ENCODE data around the gene ISOC2.
"Not testable (repeated sequence)": the region's sequence is repeated elsewhere in the genome, so short reads cannot be mapped to it uniquely, and the experiment has no call there.

Gene ISOC2

DNA sequence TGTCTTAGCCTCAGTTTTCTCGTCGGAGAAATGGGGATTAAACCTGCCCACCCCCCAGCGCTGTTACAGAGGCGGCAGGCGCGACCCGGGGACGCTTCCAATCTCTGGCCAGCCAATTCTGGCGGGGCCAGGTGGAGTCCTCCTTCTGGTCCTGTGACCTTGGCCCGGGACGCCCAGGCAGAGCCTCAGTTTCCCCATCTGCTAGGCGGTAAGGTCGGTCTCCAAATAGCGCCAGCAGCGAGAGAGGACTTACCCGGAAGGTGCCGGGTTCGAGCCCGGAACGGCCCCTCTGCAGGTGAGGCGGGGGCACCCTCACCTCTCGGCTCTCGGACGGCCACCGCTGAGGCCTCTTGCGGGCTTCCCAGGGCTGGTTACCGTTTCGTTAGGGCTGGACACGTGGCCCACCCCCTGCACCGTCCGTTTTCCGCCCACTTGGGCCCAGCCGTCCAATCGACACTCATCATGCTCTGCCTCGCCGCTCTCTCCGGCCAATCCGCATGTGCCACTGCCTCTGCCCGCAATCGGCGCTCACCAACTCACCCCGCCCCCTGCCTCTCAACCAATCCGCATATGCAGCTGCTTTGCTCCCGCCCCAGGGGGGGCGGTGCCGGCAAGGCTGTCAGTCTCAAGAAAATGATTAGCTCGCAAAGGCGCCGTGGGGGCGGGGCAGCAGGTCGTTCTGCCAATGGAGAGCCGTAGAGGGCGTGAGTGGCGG lies at the start of gene ISOC2:
ISOC2 (minus strand) TSS at position 384 of the 715 bp plus-strand sequence. CDS start 5,156 bp downstream, outside the sequence.
- peak; percentile 100 for DNase-seq (ENCODE audit: low spot score)

- DNase-seq (ENCODE audit: low spot score), result peak; percentile 32
Observed at GRCh38 chr19:55508120-55508519, 46.7 kb upstream of the ISOC2 start.

DNA sequence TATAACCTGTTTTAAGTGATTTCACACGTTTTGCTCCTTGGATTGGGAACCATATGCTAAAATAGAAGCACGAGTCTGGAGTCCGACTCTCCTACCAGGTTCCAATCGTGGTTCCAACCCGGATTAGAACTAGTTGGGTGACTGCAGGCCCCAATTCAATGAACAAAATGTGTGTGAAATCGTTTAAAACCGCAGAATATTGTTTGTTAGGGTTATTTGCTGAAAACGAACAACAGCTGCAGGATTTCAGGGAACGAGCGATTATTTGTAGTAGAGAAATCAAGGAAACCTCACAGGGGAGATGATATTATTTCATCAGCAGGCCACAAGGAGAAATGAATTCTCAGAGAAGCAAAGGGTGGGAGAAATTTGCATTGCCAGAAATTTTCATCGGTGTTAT lies 43.5 kb upstream of the ISOC2 start:
- no peak for DNase-seq (ENCODE audit: low spot score)

DNA sequence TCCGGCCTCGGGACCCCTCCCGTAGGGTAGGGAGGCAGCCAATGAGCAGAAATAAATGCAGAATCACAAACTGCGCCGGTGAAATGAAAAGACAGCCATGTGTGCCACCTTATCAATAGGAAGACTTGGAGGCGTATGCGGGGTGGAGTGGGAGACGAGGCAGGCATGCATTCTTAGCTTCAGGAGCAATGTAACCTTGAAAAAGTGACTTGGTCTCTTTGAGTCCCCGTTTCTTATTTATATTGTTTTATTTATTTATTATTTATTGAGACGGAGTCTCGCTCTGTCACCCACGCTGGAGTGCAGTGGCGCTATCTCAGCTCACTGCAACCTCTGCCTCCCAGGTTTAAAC lies 42.8 kb upstream of the ISOC2 start:
- DNase-seq (ENCODE audit: low spot score), result no peak

GRCh38 chr19:55503502-55504251 lies 42.2 kb upstream of the ISOC2 start:
- peak; percentile 76 for DNase-seq (ENCODE audit: low spot score)

GRCh38 chr19:55503157-55503501 lies 41.7 kb upstream of the ISOC2 start:
- DNase-seq (ENCODE audit: low spot score), result no peak

DNA sequence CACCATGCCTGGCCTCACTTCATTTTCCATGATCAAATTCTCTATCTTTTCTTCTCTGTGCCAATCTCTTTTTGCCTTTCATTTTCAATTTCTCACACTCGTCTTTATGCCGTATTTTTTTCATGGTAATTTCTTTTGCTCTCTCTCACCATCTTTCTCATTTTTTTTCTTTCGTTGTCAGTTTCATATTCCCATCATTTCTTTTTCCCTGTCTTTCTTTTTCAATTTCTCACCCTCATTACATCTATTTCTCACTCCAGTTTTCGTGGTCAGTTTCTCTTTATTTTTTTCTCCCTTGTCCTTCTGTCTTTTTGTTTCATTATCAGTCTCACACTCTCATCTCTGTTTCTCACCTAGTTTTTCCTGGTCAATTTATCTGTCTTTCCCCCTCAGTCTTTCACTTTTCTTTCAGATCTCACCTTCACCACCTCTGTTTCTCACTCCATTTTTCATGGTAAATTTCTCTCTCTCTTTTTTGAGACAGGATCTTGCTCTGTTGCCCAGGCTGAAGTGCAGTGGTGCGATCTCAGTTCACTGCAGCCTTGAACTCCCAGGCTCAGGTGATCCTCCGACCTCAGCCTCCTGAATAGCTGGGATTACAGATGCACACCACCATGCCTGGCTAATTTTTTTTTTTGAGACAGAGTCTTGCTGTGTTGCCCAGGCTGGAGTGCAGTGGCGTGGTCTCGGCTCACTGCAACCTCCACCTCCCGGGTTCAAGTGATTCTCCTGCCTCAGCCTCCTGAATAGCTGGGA lies 40.9 kb upstream of the ISOC2 start:
- no peak for DNase-seq (ENCODE audit: low spot score)

DNA sequence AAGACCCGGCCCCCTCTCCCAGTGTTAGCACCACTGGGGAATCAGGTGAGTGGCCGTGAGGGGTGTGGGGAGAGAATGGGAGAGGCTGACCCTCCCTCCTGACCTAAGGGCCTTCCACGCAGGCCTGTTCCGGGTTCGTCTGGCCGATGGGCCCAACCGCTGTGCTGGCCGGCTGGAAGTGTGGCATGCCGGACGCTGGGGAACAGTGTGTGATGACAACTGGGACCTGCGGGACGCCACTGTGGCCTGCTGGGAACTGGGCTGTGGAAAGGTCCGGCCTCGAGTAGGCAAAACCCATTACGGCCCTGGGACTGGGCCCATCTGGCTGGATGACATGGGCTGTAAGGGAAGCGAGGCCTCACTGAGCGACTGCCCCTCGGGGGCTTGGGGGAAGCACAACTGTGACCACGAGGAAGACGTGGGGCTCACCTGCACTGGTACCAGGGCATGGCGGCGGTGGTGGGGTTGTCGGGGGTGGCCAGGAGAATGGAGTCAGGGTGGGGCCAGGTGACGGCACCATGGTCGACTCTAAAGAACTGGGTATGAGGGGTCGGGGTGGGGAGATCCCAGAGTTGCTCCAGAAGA lies 39.0 kb upstream of the ISOC2 start:
- DNase-seq (ENCODE audit: low spot score), result no peak

- DNase-seq (ENCODE audit: low spot score), result no peak
Observed at GRCh38 chr19:55498246-55498840, 36.9 kb upstream of the ISOC2 start.

- DNase-seq (ENCODE audit: low spot score), result no peak
Observed at GRCh38 chr19:55497763-55498162, 36.3 kb upstream of the ISOC2 start.

- DNase-seq (ENCODE audit: low spot score), result not testable (repeated sequence)
Observed at GRCh38 chr19:55496820-55497219, 35.4 kb upstream of the ISOC2 start.

GRCh38 chr19:55495646-55496349 lies 34.4 kb upstream of the ISOC2 start:
- DNase-seq (ENCODE audit: low spot score), result no peak

DNA sequence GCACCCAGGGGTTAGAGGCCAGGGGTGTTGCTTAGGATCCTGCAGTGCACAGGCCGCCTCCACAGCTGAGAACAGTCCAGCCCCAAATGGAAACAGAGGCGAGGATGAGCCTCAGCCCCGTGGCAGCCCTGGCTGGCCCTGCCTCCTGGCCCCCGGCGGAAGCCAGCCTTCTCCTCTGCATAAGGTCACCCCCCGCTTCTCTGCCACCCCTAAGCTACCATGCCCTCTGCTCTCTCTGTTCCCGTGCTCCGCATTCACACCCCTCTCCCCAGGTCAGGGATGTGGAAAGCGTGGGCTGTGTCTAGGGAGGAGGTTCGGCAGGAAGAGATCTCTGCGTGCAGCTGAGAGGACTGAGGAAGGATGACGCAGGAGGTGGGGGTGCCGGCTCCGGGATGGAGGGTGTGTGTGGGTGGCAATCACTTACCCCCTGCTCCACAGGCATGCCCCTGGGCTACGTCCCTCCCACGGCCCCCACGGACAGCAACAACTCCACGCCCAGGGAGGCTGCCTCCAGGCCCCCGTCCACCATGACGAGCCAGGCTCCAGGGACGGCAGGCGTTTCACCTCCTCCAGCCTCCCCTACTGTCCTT lies 32.8 kb upstream of the ISOC2 start:
- no peak for DNase-seq (ENCODE audit: low spot score)

DNA sequence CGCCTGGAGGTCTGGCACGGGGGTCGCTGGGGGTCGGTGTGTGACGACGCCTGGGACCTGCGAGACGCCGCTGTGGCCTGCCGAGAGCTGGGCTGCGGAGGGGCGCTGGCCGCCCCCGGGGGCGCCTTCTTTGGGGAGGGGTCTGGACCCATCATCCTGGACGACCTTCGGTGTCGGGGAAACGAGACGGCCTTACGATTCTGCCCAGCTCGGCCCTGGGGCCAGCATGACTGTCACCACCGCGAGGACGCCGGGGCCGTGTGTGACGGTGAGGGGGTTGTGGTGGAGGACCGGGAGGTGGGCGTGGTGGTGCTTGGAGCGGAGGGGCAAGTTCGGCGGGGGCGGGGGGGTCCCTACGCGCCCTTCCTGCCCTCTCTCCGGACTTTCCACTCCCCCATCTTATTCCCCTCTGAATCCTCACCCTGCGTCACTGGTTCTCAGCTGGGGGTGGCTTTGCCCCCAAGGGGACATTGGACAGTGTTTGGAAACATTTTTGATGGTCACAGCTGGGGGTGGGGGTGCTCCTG lies 32.3 kb upstream of the ISOC2 start:
- no peak for DNase-seq (ENCODE audit: low spot score)

- DNase-seq (ENCODE audit: low spot score), result no peak
Observed at GRCh38 chr19:55493052-55493644, 31.7 kb upstream of the ISOC2 start.

GRCh38 chr19:55492362-55492944 lies 31.0 kb upstream of the ISOC2 start:
- no peak for DNase-seq (ENCODE audit: low spot score)

DNA sequence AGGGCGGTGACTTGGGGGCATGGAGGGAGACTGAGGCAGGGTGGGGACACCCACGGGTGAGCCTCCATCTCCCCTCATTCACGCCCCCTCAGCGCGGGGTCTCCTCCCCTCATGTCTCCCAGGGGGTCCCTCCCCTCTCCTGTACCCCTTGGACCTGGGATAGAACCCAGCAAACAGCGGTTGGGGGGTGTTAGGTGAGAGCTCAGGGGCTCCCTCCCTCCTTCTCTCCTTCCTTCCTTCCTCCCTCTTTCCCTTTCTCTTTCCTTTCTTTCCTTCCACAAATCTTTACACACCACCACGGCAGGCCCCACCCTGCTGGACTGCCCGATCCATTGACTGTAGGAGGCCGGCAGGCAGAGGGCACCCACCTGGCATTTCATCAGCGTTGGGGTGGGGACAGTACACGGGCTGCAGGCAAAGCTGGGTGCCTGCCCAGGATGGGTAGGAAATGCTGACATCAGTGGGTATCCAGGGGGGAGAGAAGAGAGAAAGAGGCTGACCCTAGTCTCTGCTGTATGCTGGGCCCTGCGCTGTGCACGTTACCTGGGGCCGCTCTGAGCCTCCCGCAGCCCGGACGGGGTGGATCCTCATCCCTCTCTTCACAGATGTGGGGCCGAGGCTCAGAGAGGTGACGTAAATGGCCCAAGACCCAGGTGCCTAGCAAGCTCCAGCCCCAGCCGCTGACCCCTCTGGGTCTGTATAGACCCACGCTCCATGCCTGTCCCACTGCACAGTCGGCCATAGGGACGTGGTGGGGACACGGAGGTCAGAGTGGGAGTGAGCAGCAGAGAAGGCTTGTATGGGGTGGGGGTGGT lies 30.3 kb upstream of the ISOC2 start:
- no peak for DNase-seq (ENCODE audit: low spot score)

GRCh38 chr19:55490478-55491432 lies 29.3 kb upstream of the ISOC2 start:
- DNase-seq (ENCODE audit: low spot score), result no peak
